Thoracic aorta (tissue), 2 donors: Measurements from ENCODE around the gene GABRB1. TPM values are rescaled to one million over a fixed set of nuclear protein-coding genes. Genes with fewer than 3 reads are reported as not detected.

ENCODE experiments used
- ATAC-seq: fragments of 150-250 bp; one replicate; pipeline ENCODE4 v1.8.0; 2017; ENCODE audit warnings: low read depth; ENCODE audit not compliant: insufficient number of reproducible peaks, low FRiP score
- DNase-seq: peaks from one replicate; pipeline ENCODE4 v3.0.0-alpha.2; 2020; ENCODE audit warnings: low spot score
- H3K27ac ChIP-seq, 2 donors: fragments of 200-600 bp; sonication (generic); 1 replicate in 1 of 2; 2 replicates in 1 of 2; pipeline ENCODE4 v1.5.1; 2016; ENCODE audit warnings: mild to moderate bottlenecking in 2 of 2, moderate library complexity in 2 of 2
- H3K27me3 ChIP-seq: fragments of 200-600 bp; sonication (generic); replicated peaks from 2 replicates; pipeline ENCODE4 v1.6.0; 2016; ENCODE audit warnings: mild to moderate bottlenecking; ENCODE audit not compliant: insufficient read depth
- H3K36me3 ChIP-seq: fragments of 200-600 bp; sonication (generic); one replicate; pipeline ENCODE4 v1.5.1; 2016
- H3K4me1 ChIP-seq, 2 donors: fragments of 200-600 bp; sonication (generic); 1 replicate in 1 of 2; 2 replicates in 1 of 2; pipeline versions ENCODE4 v1.5.1 to v1.6.0; 2016; ENCODE audit warnings: low read depth in 2 of 2, mild to moderate bottlenecking in 1 of 2; ENCODE audit not compliant: control insufficient read depth in 1 of 2
- H3K4me3 ChIP-seq: fragments of 200-600 bp; sonication (generic); 2 replicates; pipeline ENCODE4 v1.5.1; 2016; ENCODE audit warnings: mild to moderate bottlenecking
- H3K9me3 ChIP-seq: fragments of 200-600 bp; sonication (generic); 2 replicates; pipeline ENCODE4 v1.5.1; 2016
- CTCF ChIP-seq: fragments of 200-600 bp; sonication (generic); IDR thresholded peaks from one replicate; pipeline ENCODE4 v1.5.1; 2019; ENCODE audit warnings: antibody characterized with exemption
- total RNA-seq, 2 donors: library from RNA; depleted of rRNA; stranded (reverse); fragments of >200 nt; gene quantifications; one replicate each; pipeline versions ENCODE4 v1.1.0 to v1.2.3, GENCODE V29; 2016

GABRB1 gene
- total RNA-seq, 2 donors from 2014 or later = not detected

- Histone ChIP-seq H3K9me3 (no peaks in the 10 kb centered on the region), H3K4me3 (no peak overlapping the region), H3K27ac (no peak overlapping the region), H3K27me3 (no peaks in the 10 kb centered on the region), H3K4me1 (no peaks in the 10 kb centered on the region), H3K36me3 (no peaks in the 10 kb centered on the region)
- ATAC-seq (no peak), DNase-seq (no peak)
- no peak for TF ChIP-seq CTCF
These were observed 26.6 kb downstream of the GABRB1 start for GRCh38 chr4:47057991-47058390.

- Histone ChIP-seq H3K27me3 (no peaks in the 10 kb centered on the region), H3K9me3 (no peaks in the 10 kb centered on the region), H3K27ac (no peak overlapping the region), H3K36me3 (no peaks in the 10 kb centered on the region), H3K4me3 (no peak overlapping the region), H3K4me1 (no peaks in the 10 kb centered on the region)
- no peak for TF ChIP-seq CTCF
- DNase-seq (no peak), ATAC-seq (no peak)
These were observed 29.2 kb downstream of the GABRB1 start for GRCh38 chr4:47060561-47060960.

- DNase-seq (no peak), ATAC-seq (no peak)
- TF ChIP-seq CTCF = no peak
- H3K36me3 ChIP-seq = no peaks in the 10 kb centered on the region
- no peak overlapping the region for H3K27ac ChIP-seq
- H3K9me3 ChIP-seq = no peaks in the 10 kb centered on the region
- no peaks in the 10 kb centered on the region for H3K27me3 ChIP-seq
- no peaks in the 10 kb centered on the region for H3K4me1 ChIP-seq
- H3K4me3 ChIP-seq = no peak overlapping the region
These were observed 30.1 kb downstream of the GABRB1 start for GRCh38 chr4:47061435-47061834.

GRCh38 chr4:47065051-47065481 is 33.7 kb downstream of the GABRB1 start:
- DNase-seq = no peak
- Histone ChIP-seq H3K9me3 (no peaks in the 10 kb centered on the region), H3K27ac (no peak overlapping the region), H3K4me3 (no peak overlapping the region), H3K36me3 (no peaks in the 10 kb centered on the region), H3K4me1 (no peaks in the 10 kb centered on the region), H3K27me3 (no peaks in the 10 kb centered on the region)
- no peak for ATAC-seq
- TF ChIP-seq CTCF = no peak

GRCh38 chr4:47068986-47069385 is 37.6 kb downstream of the GABRB1 start:
- DNase-seq (no peak), ATAC-seq (no peak)
- Histone ChIP-seq H3K4me3 (no peak overlapping the region), H3K9me3 (no peaks in the 10 kb centered on the region), H3K27ac (no peak overlapping the region), H3K36me3 (no peaks in the 10 kb centered on the region), H3K4me1 (peaks cover 6% of the 10 kb centered on the region in 2 donors), H3K27me3 (no peaks in the 10 kb centered on the region)
- no peak for TF ChIP-seq CTCF
